ENCODE results near the gene CATSPERZ. TPM values are rescaled to one million over a fixed set of nuclear protein-coding genes. Genes with fewer than 3 reads are reported as not detected.

CATSPERZ gene
- total and polyA plus RNA-seq, 2 of the 13 experiments (the other 11 are each of a cell fraction or from before 2014, with no cell fraction given): 0.22 to 0.48 TPM

- TF ChIP-seq ZNF10 (CRISPR knock-in tag; IDR thresholded peaks at IDR 0.05; ENCODE audit: borderline replicate concordance, low read depth) (no peak), ZNF329 (CRISPR knock-in tag; IDR thresholded peaks at IDR 0.05; ENCODE audit: low read depth) (0 out of 2 replicates have a peak, but pooled peaks have one; percentile 1), ZNF670 (CRISPR knock-in tag; IDR thresholded peaks at IDR 0.05; ENCODE audit: borderline replicate concordance) (peak; percentile 71; the same call in 1 of the 2 replicates), ZNF550 (CRISPR knock-in tag; IDR thresholded peaks at IDR 0.05; ENCODE audit: borderline replicate concordance) (no peak), HNF1A (IDR thresholded peaks at IDR 0.05; ENCODE audit: low read depth) (peak; percentile 38; the same call in 1 of the 2 replicates), HNF1A (CRISPR knock-in tag; IDR thresholded peaks at IDR 0.05; ENCODE audit: borderline replicate concordance) (no peak; the same call in 1 of the 2 replicates), ZNF747 (CRISPR knock-in tag; IDR thresholded peaks at IDR 0.05; ENCODE audit: borderline replicate concordance) (peak; percentile 54; the same call in 1 of the 2 replicates), JUND (CRISPR knock-in tag; IDR thresholded peaks at IDR 0.05) (no peak), ZNF264 (CRISPR knock-in tag; IDR thresholded peaks at IDR 0.05) (no peak), ZNF280B (CRISPR knock-in tag; IDR thresholded peaks at IDR 0.05; ENCODE audit: borderline replicate concordance) (no peak; the same call in 1 of the 2 replicates), ZNF546 (CRISPR knock-in tag; conservative IDR thresholded peaks at IDR 0.05) (no peak)
- TF ChIP-seq, protein P1, sequence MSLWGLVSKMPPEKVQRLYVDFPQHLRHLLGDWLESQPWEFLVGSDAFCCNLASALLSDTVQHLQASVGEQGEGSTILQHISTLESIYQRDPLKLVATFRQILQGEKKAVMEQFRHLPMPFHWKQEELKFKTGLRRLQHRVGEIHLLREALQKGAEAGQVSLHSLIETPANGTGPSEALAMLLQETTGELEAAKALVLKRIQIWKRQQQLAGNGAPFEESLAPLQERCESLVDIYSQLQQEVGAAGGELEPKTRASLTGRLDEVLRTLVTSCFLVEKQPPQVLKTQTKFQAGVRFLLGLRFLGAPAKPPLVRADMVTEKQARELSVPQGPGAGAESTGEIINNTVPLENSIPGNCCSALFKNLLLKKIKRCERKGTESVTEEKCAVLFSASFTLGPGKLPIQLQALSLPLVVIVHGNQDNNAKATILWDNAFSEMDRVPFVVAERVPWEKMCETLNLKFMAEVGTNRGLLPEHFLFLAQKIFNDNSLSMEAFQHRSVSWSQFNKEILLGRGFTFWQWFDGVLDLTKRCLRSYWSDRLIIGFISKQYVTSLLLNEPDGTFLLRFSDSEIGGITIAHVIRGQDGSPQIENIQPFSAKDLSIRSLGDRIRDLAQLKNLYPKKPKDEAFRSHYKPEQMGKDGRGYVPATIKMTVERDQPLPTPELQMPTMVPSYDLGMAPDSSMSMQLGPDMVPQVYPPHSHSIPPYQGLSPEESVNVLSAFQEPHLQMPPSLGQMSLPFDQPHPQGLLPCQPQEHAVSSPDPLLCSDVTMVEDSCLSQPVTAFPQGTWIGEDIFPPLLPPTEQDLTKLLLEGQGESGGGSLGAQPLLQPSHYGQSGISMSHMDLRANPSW (CRISPR knock-in tag; IDR thresholded peaks at IDR 0.05; ENCODE audit: borderline replicate concordance): peak; percentile 96
- TF ChIP-seq, protein P2, sequence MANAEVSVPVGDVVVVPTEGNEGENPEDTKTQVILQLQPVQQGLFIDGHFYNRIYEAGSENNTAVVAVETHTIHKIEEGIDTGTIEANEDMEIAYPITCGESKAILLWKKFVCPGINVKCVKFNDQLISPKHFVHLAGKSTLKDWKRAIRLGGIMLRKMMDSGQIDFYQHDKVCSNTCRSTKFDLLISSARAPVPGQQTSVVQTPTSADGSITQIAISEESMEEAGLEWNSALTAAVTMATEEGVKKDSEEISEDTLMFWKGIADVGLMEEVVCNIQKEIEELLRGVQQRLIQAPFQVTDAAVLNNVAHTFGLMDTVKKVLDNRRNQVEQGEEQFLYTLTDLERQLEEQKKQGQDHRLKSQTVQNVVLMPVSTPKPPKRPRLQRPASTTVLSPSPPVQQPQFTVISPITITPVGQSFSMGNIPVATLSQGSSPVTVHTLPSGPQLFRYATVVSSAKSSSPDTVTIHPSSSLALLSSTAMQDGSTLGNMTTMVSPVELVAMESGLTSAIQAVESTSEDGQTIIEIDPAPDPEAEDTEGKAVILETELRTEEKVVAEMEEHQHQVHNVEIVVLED (CRISPR knock-in tag; IDR thresholded peaks at IDR 0.05; ENCODE audit: borderline replicate concordance): peak; percentile 90
Measured at GRCh38 chr11:64269540-64270220, 30.5 kb upstream of the CATSPERZ start (continued).

Data from HepG2 (cell line).